Astrocyte of the spinal cord (primary cell): ENCODE measurements around the gene MTCL1.

Experiments used
- DNase-seq: peaks from one replicate; pipeline ENCODE4 v3.0.0; 2011; ENCODE audit warnings: low read depth, low spot score
- H3K4me3 ChIP-seq: 2 replicates; pipeline ENCODE4 v1.5.1; 2011; ENCODE audit warnings: low read depth, mild to moderate bottlenecking, low read length, moderate library complexity
- in situ Hi-C: cut with HindIII; loops from 2 replicates; pipeline ENCODE4 v1.10.0; 2017; ENCODE audit warnings: low sequenced_read_pairs
- TF ChIP-seq, protein P1 (sequence below): IDR thresholded peaks from 2 replicates; pipeline ENCODE4 v1.5.1; 2012; ENCODE audit warnings: low read depth, mild to moderate bottlenecking, low read length, inconsistent platforms

The MTCL1 gene

GRCh38 chr18:8686611-8687010, 18.7 kb upstream of the MTCL1 start:
- H3K4me3 ChIP-seq, result no peak overlapping the region
- TF ChIP-seq, protein P1, sequence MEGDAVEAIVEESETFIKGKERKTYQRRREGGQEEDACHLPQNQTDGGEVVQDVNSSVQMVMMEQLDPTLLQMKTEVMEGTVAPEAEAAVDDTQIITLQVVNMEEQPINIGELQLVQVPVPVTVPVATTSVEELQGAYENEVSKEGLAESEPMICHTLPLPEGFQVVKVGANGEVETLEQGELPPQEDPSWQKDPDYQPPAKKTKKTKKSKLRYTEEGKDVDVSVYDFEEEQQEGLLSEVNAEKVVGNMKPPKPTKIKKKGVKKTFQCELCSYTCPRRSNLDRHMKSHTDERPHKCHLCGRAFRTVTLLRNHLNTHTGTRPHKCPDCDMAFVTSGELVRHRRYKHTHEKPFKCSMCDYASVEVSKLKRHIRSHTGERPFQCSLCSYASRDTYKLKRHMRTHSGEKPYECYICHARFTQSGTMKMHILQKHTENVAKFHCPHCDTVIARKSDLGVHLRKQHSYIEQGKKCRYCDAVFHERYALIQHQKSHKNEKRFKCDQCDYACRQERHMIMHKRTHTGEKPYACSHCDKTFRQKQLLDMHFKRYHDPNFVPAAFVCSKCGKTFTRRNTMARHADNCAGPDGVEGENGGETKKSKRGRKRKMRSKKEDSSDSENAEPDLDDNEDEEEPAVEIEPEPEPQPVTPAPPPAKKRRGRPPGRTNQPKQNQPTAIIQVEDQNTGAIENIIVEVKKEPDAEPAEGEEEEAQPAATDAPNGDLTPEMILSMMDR, result no peak
- DNase-seq, result no peak
- in situ Hi-C loops, result no loop called here

GRCh38 chr18:8688216-8688800, 17.0 kb upstream of the MTCL1 start:
- TF ChIP-seq, protein P1, result no peak
- no peak overlapping the region for H3K4me3 ChIP-seq
- DNase-seq, result no peak
- in situ Hi-C loops, result no loop called here

DNA sequence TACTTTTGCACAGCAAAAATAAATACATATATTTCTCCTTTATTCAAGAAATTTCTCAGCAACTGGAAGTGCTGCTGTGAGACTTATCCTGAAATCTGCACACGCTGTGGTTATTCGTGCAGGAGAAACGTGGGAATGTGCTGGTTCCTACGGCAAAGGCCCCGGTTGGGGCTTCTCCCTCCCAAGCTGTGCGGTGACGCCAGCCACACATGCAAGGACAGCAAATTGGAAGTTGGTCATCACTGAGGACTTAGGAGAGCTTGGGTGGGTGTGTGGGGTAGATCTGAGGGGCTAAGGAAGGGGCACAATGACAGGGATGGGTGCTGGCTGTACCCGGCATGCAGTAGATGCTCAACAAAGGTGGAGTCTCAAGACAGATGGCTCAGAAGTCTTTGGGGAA, 16.5 kb upstream of the MTCL1 start:
- TF ChIP-seq, protein P1, result no peak

DNA sequence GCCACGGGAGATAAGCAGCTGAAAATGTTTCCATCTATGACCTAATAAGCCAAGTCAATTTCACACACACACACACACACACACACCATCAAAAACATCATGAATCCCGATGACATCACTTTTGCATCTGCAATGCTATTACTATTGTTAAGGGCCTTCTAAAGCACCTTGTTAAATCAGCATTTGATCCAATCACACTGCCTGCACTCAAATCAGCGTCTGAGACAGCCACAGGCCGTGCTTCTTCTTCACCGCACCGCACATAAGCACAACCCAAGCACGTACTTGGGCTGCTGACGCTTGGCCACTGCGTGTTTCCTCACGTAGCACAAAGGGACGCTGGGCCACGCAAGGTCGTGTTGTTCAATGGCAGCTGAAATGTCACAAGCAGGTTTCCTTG, 15.8 kb upstream of the MTCL1 start:
- no peak for DNase-seq
- in situ Hi-C loops, result no loop called here
- TF ChIP-seq, protein P1, result no peak
- H3K4me3 ChIP-seq, result no peak overlapping the region

More for the DNA sequence above, 16.5 kb upstream of the MTCL1 start:
- H3K4me3 ChIP-seq, result no peak overlapping the region
- no peak for DNase-seq
- in situ Hi-C loops, result no loop called here

GRCh38 chr18:8694891-8695290, 10.5 kb upstream of the MTCL1 start:
- no peak for DNase-seq
- in situ Hi-C loops, result no loop called here
- TF ChIP-seq, protein P1, result no peak
- no peak overlapping the region for H3K4me3 ChIP-seq

GRCh38 chr18:8695932-8696517, 9.3 kb upstream of the MTCL1 start:
- DNase-seq, result no peak
- in situ Hi-C loops, result no loop called here
- no peak overlapping the region for H3K4me3 ChIP-seq
- TF ChIP-seq, protein P1, result no peak
